Measurements from ENCODE around the gene SFMBT2.

The SFMBT2 gene

DNA sequence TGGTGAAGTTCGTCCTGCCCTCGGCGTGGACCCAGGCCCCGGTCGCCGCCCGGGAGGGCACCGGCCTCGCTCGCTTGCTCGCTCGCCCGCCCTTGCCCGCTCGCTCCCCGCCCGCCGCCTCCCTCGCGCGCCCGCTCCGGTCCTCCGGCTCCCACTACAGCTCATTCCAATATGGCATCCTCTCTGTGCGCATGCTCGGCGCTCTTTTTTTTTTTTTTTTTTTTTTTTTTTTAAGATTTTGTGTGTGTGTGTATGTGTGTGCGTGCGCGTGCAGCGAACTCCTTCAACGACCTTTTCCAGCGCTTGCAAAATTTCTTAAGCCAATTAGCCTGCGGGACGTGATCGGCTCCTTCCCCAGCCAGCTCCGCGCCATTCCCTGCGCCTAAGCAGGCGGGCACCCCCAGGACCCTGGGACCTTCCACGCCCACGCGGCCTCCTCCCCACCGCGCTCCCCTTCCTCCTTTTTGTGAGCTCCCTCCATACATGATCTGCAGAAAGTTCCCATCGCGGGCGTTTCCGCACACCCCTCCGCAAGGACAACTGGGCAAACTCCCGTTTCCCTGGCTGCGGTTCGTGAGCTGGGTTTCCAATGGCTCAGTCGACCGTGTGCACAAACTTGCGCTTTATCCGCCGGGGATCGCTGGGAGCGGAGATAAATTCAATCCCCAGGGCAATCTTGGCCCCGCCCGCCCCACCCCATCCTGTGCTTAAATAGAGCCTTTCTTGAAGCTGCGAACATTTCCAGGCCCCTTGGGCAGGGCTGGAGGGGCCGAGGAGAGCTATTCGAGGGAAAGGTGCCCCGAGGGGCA is at the start of gene SFMBT2:
TSS of gene SFMBT2 (minus strand) at position 173 of the 809 bp plus-strand sequence. CDS start 29,136 bp downstream, outside the sequence.
- Histone ChIP-seq H3K4me1 (ENCODE audit: control insufficient read depth, insufficient read depth, low read length) (peaks cover 8% of the 10 kb centered on the region), H3K9me3 (ENCODE audit: control insufficient read depth, low read length) (no peaks in the 10 kb centered on the region), H3K9ac (ENCODE audit: low read length) (peak within 1 kb of the TSS; percentile 34), H3K4me3 (ENCODE audit: low read length) (no peak within 1 kb of the TSS), H3K36me3 (ENCODE audit: control insufficient read depth, insufficient read depth, low read length) (no peaks in the 10 kb centered on the region), H3K27me3 (ENCODE audit: control insufficient read depth, insufficient read depth, low read length) (peaks cover 63% of the 10 kb centered on the region)

- H3K9me3 ChIP-seq (ENCODE audit: control insufficient read depth, low read length): no peaks in the 10 kb centered on the region
- H3K4me3 ChIP-seq (ENCODE audit: low read length): no peak overlapping the region
- H3K36me3 ChIP-seq (ENCODE audit: control insufficient read depth, insufficient read depth, low read length): no peaks in the 10 kb centered on the region
- no peak overlapping the region for H3K9ac ChIP-seq (ENCODE audit: low read length)
- no peaks in the 10 kb centered on the region for H3K4me1 ChIP-seq (ENCODE audit: control insufficient read depth, insufficient read depth, low read length)
- H3K27me3 ChIP-seq (ENCODE audit: control insufficient read depth, insufficient read depth, low read length): no peaks in the 10 kb centered on the region
These were observed 49.2 kb upstream of the SFMBT2 start for GRCh38 chr10:7460006-7460405.

DNA sequence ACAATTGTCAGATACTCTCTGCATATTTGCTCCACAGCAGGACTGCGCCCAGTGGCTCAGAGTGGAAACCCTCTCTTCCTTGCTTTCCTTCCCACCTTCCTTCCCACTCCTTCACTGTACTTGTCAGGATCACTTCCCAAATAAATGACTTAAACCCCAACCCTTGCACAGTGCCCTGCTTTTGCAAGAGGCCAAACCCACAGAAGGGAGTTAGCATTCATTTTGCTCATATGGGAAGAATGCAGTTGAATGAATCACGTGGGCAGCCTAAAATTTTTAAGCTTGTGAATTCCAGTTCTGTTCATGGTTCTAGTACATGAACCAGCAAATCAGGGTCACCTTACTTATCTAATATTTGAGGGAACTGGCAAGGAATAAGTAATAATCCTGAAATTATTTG is 47.7 kb upstream of the SFMBT2 start:
- Histone ChIP-seq H3K4me1 (ENCODE audit: control insufficient read depth, insufficient read depth, low read length) (no peaks in the 10 kb centered on the region), H3K9ac (ENCODE audit: low read length) (no peak overlapping the region), H3K4me3 (ENCODE audit: low read length) (no peak overlapping the region), H3K27me3 (ENCODE audit: control insufficient read depth, insufficient read depth, low read length) (no peaks in the 10 kb centered on the region), H3K36me3 (ENCODE audit: control insufficient read depth, insufficient read depth, low read length) (no peaks in the 10 kb centered on the region), H3K9me3 (ENCODE audit: control insufficient read depth, low read length) (no peaks in the 10 kb centered on the region)

DNA sequence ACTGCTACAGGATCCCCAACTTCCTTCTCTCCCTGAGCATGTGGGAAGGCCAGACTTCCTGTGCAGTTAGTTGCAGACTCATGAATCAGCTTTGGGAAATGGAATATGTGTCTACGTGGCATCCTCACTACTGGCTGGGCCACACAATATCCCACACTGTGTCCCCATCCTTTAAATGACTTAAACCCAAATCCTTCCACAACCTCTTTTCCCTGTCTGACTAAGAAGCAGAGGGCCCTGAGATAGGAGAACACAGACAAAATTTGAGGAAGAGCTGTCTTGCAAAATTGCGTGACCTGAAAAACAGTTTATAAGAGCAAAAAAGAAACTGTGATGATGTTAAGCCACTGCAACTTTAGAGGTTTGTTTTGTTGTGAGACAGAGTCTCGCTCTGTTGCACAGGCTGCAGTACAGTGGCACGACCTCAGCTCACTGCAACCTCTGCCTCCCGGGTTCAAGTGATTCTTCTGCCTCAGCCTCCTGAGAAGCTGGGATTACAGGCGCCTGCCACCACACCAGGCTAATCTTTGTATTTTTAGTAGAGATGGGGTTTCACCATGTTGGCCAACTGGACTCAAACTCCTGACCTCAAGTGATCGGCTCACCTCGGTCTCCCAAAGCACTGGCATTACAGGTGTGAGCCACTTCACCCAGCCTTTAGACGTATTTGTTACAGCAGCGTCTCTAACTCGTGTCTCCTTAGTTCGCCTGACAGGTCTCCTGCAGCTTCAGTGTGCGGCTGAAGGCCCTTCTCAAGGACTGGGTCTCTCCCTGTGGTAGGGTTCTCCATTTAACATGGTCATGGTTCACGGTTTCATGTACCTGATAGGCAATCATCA is 46.9 kb upstream of the SFMBT2 start:
- Histone ChIP-seq H3K36me3 (ENCODE audit: control insufficient read depth, insufficient read depth, low read length) (no peaks in the 10 kb centered on the region), H3K4me3 (ENCODE audit: low read length) (no peak overlapping the region), H3K27me3 (ENCODE audit: control insufficient read depth, insufficient read depth, low read length) (no peaks in the 10 kb centered on the region), H3K4me1 (ENCODE audit: control insufficient read depth, insufficient read depth, low read length) (no peaks in the 10 kb centered on the region), H3K9me3 (ENCODE audit: control insufficient read depth, low read length) (no peaks in the 10 kb centered on the region), H3K9ac (ENCODE audit: low read length) (no peak overlapping the region)

DNA sequence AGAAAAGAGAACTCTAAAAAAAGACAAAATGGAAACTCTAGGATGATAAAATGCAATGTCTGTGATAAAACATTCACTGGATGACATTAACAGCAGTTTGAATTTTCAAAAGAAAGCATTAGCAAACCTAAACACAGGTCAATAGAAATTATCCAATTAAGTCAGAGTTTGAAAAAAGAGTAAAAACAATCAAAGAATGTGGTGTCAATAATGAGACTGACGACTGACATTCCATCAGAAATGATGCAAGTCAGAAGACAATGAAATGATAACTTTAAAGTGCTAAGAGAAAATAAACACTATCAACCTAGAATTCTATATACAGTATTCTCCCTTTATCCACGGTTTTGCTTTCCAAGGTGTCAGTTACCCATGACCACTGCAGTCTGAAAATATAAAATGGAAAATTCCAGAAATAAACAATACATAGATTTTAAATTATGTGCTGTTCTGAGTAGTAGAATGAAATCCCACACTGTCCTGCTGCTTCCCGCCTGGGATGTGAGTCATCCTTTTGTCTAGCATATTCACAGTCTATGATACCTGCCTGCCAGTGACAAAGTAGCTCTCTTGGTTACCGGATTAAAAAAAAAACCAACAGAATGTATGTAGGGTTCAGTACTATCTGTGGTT is 38.3 kb upstream of the SFMBT2 start:
- Histone ChIP-seq H3K36me3 (ENCODE audit: control insufficient read depth, insufficient read depth, low read length) (no peaks in the 10 kb centered on the region), H3K9me3 (ENCODE audit: control insufficient read depth, low read length) (no peaks in the 10 kb centered on the region), H3K4me3 (ENCODE audit: low read length) (no peak overlapping the region), H3K27me3 (ENCODE audit: control insufficient read depth, insufficient read depth, low read length) (no peaks in the 10 kb centered on the region), H3K9ac (ENCODE audit: low read length) (no peak overlapping the region), H3K4me1 (ENCODE audit: control insufficient read depth, insufficient read depth, low read length) (no peaks in the 10 kb centered on the region)

GRCh38 chr10:7445474-7446185 is 34.8 kb upstream of the SFMBT2 start:
- Histone ChIP-seq H3K4me1 (ENCODE audit: control insufficient read depth, insufficient read depth, low read length) (no peaks in the 10 kb centered on the region), H3K36me3 (ENCODE audit: control insufficient read depth, insufficient read depth, low read length) (no peaks in the 10 kb centered on the region), H3K9me3 (ENCODE audit: control insufficient read depth, low read length) (no peaks in the 10 kb centered on the region), H3K9ac (ENCODE audit: low read length) (no peak overlapping the region), H3K4me3 (ENCODE audit: low read length) (no peak overlapping the region), H3K27me3 (ENCODE audit: control insufficient read depth, insufficient read depth, low read length) (no peaks in the 10 kb centered on the region)

GRCh38 chr10:7444551-7445121 is 33.8 kb upstream of the SFMBT2 start:
- Histone ChIP-seq H3K4me3 (ENCODE audit: low read length) (no peak overlapping the region), H3K36me3 (ENCODE audit: control insufficient read depth, insufficient read depth, low read length) (no peaks in the 10 kb centered on the region), H3K9ac (ENCODE audit: low read length) (no peak overlapping the region)

DNA sequence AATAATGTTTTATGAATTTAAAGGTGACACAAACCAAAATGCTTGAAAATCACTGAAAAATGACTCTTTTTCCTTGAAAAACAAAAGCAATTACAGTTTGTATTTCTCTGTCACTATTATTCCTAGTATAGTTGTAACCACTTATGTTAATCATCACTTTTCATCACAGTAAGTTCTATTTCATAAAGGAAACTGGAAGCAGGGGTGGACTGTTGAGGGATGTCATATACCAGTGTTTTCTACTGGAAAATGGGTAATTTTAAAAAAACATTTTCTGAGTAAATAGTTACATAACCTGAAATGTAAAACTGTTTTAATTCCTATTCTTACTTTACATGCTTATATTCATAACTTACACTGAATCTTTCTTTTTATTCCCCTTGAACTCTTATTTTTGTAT is 32.2 kb upstream of the SFMBT2 start:
- Histone ChIP-seq H3K9me3 (ENCODE audit: control insufficient read depth, low read length) (no peaks in the 10 kb centered on the region), H3K36me3 (ENCODE audit: control insufficient read depth, insufficient read depth, low read length) (no peaks in the 10 kb centered on the region), H3K4me3 (ENCODE audit: low read length) (no peak overlapping the region), H3K27me3 (ENCODE audit: control insufficient read depth, insufficient read depth, low read length) (no peaks in the 10 kb centered on the region), H3K4me1 (ENCODE audit: control insufficient read depth, insufficient read depth, low read length) (no peaks in the 10 kb centered on the region), H3K9ac (ENCODE audit: low read length) (no peak overlapping the region)

More at GRCh38 chr10:7444551-7445121, 33.8 kb upstream of the SFMBT2 start:
- Histone ChIP-seq H3K4me1 (ENCODE audit: control insufficient read depth, insufficient read depth, low read length) (no peaks in the 10 kb centered on the region), H3K27me3 (ENCODE audit: control insufficient read depth, insufficient read depth, low read length) (no peaks in the 10 kb centered on the region), H3K9me3 (ENCODE audit: control insufficient read depth, low read length) (no peaks in the 10 kb centered on the region)

GRCh38 chr10:7441403-7442147 is 30.7 kb upstream of the SFMBT2 start:
- no peak overlapping the region for H3K9ac ChIP-seq (ENCODE audit: low read length)
- no peaks in the 10 kb centered on the region for H3K9me3 ChIP-seq (ENCODE audit: control insufficient read depth, low read length)
- no peaks in the 10 kb centered on the region for H3K4me1 ChIP-seq (ENCODE audit: control insufficient read depth, insufficient read depth, low read length)
- no peaks in the 10 kb centered on the region for H3K27me3 ChIP-seq (ENCODE audit: control insufficient read depth, insufficient read depth, low read length)
- no peaks in the 10 kb centered on the region for H3K36me3 ChIP-seq (ENCODE audit: control insufficient read depth, insufficient read depth, low read length)
- no peak overlapping the region for H3K4me3 ChIP-seq (ENCODE audit: low read length)

- no peaks in the 10 kb centered on the region for H3K4me1 ChIP-seq (ENCODE audit: control insufficient read depth, insufficient read depth, low read length)
These were observed 28.9 kb upstream of the SFMBT2 start for GRCh38 chr10:7439696-7440095.

More at GRCh38 chr10:7439696-7440095, 28.9 kb upstream of the SFMBT2 start:
- Histone ChIP-seq H3K27me3 (ENCODE audit: control insufficient read depth, insufficient read depth, low read length) (peaks cover under 1% of the 10 kb centered on the region), H3K4me3 (ENCODE audit: low read length) (no peak overlapping the region), H3K36me3 (ENCODE audit: control insufficient read depth, insufficient read depth, low read length) (no peaks in the 10 kb centered on the region), H3K9me3 (ENCODE audit: control insufficient read depth, low read length) (no peaks in the 10 kb centered on the region), H3K9ac (ENCODE audit: low read length) (no peak overlapping the region)

Measured in mucosa of stomach (tissue), 1 donor.